MM.1S (cell line): ENCODE data around the gene INO80B.

Experiments used
- DNase-seq: peaks from one replicate; pipeline ENCODE4 v3.0.0-alpha.2; 2015
- H2AFZ ChIP-seq: fragments of 300-600 bp; sonication (generic); 2 replicates; pipeline ENCODE4 v1.6.0; 2016; ENCODE audit warnings: antibody characterized with exemption, low read length
- H3F3A ChIP-seq: fragments of 300-600 bp; sonication (generic); 2 replicates; pipeline ENCODE4 v1.6.1; 2016; ENCODE audit warnings: mild to moderate bottlenecking, antibody characterized with exemption, low read length, moderate library complexity, mixed read lengths; ENCODE audit not compliant: insufficient read depth
- H3K27ac ChIP-seq: fragments of 300-600 bp; sonication (generic); 2 replicates; pipeline ENCODE4 v1.5.1; 2016; ENCODE audit warnings: mild to moderate bottlenecking, low read length
- H3K27me3 ChIP-seq: fragments of 300-600 bp; sonication (generic); replicated peaks from 2 replicates; pipeline ENCODE4 v1.6.0; 2016; ENCODE audit warnings: low read length; ENCODE audit not compliant: insufficient read depth
- H3K36me3 ChIP-seq: fragments of 300-600 bp; sonication (generic); replicated peaks from 2 replicates; pipeline ENCODE4 v1.6.1; 2016; ENCODE audit warnings: mild to moderate bottlenecking, low read length, mixed read lengths; ENCODE audit not compliant: insufficient read depth
- H3K4me1 ChIP-seq: fragments of 300-600 bp; sonication (generic); 2 replicates; pipeline ENCODE4 v1.6.1; 2016; ENCODE audit warnings: low read length, mixed read lengths
- H3K4me2 ChIP-seq: fragments of 300-600 bp; sonication (generic); 2 replicates; pipeline ENCODE4 v1.6.0; 2016; ENCODE audit warnings: low read depth, low read length
- H3K4me3 ChIP-seq: fragments of 300-600 bp; sonication (generic); 2 replicates; pipeline ENCODE4 v1.5.1; 2016; ENCODE audit warnings: low read length, mixed read lengths
- H3K79me2 ChIP-seq: fragments of 300-600 bp; sonication (generic); 2 replicates; pipeline ENCODE4 v1.6.1; 2016; ENCODE audit warnings: mixed run types, low read length, mixed read lengths
- H3K9ac ChIP-seq: fragments of 300-600 bp; sonication (generic); 2 replicates; pipeline ENCODE4 v1.6.1; 2016; ENCODE audit warnings: low read length, mixed read lengths
- H3K9me2 ChIP-seq: fragments of 300-600 bp; sonication (generic); replicated peaks from 2 replicates; pipeline ENCODE4 v1.6.1; 2016; ENCODE audit warnings: mild to moderate bottlenecking, low read length, mixed read lengths; ENCODE audit not compliant: insufficient read depth
- H3K9me3 ChIP-seq: fragments of 300-600 bp; sonication (generic); replicated peaks from 2 replicates; pipeline ENCODE4 v1.6.1; 2016; ENCODE audit warnings: mild to moderate bottlenecking, low read length, mixed read lengths; ENCODE audit not compliant: insufficient read depth
- H4K20me1 ChIP-seq: fragments of 300-600 bp; sonication (generic); 2 replicates; pipeline ENCODE4 v1.6.1; 2016; ENCODE audit warnings: mild to moderate bottlenecking, low read length, moderate library complexity, mixed read lengths; ENCODE audit not compliant: insufficient read depth
- CTCF ChIP-seq: fragments of 300-600 bp; sonication (generic); IDR thresholded peaks from 2 replicates; pipeline ENCODE4 v1.5.1; 2016; ENCODE audit warnings: antibody characterized with exemption, low read length, mixed read lengths
- EZH2 ChIP-seq: fragments of 300-600 bp; sonication (generic); optimal IDR thresholded peaks from 2 replicates; pipeline ENCODE3; 2017; ENCODE audit warnings: low read depth, mild to moderate bottlenecking, antibody characterized with exemption, low read length, mixed read lengths
- EZH2phosphoT487 ChIP-seq: fragments of 300-600 bp; sonication (generic); IDR thresholded peaks from 2 replicates; pipeline ENCODE4 v1.6.1; 2018; ENCODE audit warnings: antibody characterized with exemption, low read length

The INO80B gene

GRCh38 chr2:74428675-74429074 lies 26.2 kb upstream of the INO80B start:
- H3K4me3 ChIP-seq, result no peak overlapping the region
- H3K9ac ChIP-seq, result no peak overlapping the region
- no peaks in the 10 kb centered on the region for H3F3A ChIP-seq
- no peaks in the 10 kb centered on the region for H3K9me3 ChIP-seq
- no peak for TF ChIP-seq CTCF
- no peak for TF ChIP-seq EZH2phosphoT487
- TF ChIP-seq EZH2, result no peak
- no peaks in the 10 kb centered on the region for H3K9me2 ChIP-seq
- no peaks in the 10 kb centered on the region for H3K27me3 ChIP-seq
- H3K4me1 ChIP-seq, result no peaks in the 10 kb centered on the region
- no peak overlapping the region for H2AFZ ChIP-seq
- no peak for DNase-seq
- no peak overlapping the region for H3K27ac ChIP-seq
- no peaks in the 10 kb centered on the region for H3K79me2 ChIP-seq
- H3K4me2 ChIP-seq, result no peak overlapping the region
- no peaks in the 10 kb centered on the region for H3K36me3 ChIP-seq
- no peaks in the 10 kb centered on the region for H4K20me1 ChIP-seq

GRCh38 chr2:74429487-74430451 lies 25.1 kb upstream of the INO80B start:
- DNase-seq, result no peak
- Histone ChIP-seq H3K4me2 (no peak overlapping the region), H3K9me3 (no peaks in the 10 kb centered on the region), H3K36me3 (no peaks in the 10 kb centered on the region), H3F3A (no peaks in the 10 kb centered on the region), H3K4me3 (no peak overlapping the region), H3K9ac (no peak overlapping the region), H3K27ac (no peak overlapping the region), H3K4me1 (no peaks in the 10 kb centered on the region), H3K79me2 (no peaks in the 10 kb centered on the region), H3K9me2 (no peaks in the 10 kb centered on the region), H3K27me3 (no peaks in the 10 kb centered on the region), H4K20me1 (no peaks in the 10 kb centered on the region), H2AFZ (no peak overlapping the region)
- TF ChIP-seq EZH2 (no peak), EZH2phosphoT487 (no peak), CTCF (no peak)

GRCh38 chr2:74430502-74430901 lies 24.4 kb upstream of the INO80B start:
- no peaks in the 10 kb centered on the region for H3K9me3 ChIP-seq
- no peaks in the 10 kb centered on the region for H3K36me3 ChIP-seq
- no peak overlapping the region for H3K9ac ChIP-seq
- H3K4me2 ChIP-seq, result no peak overlapping the region
- H4K20me1 ChIP-seq, result no peaks in the 10 kb centered on the region
- H3K4me3 ChIP-seq, result no peak overlapping the region
- TF ChIP-seq EZH2phosphoT487 (no peak), EZH2 (no peak), CTCF (no peak)
- H3K27me3 ChIP-seq, result no peaks in the 10 kb centered on the region
- no peak overlapping the region for H2AFZ ChIP-seq
- H3F3A ChIP-seq, result no peaks in the 10 kb centered on the region
- no peaks in the 10 kb centered on the region for H3K79me2 ChIP-seq
- H3K4me1 ChIP-seq, result no peaks in the 10 kb centered on the region
- H3K9me2 ChIP-seq, result no peaks in the 10 kb centered on the region
- no peak for DNase-seq
- no peak overlapping the region for H3K27ac ChIP-seq
